GM19324 (cell line): ENCODE data around the gene ZBTB39.

ENCODE experiments used
- ATAC-seq: cut with Tn5 transposase; IDR thresholded peaks from one replicate; pipeline ENCODE4 v1.9.1; 2021; ENCODE audit warnings: mild to moderate bottlenecking, moderate library complexity; ENCODE audit not compliant: unreplicated experiment, low FRiP score

The ZBTB39 gene

GRCh38 chr12:56951582-56952339 lies 54.6 kb downstream of the ZBTB39 start:
- ATAC-seq, result no peak

- no peak for ATAC-seq
Measured at GRCh38 chr12:56948881-56949280, 57.5 kb downstream of the ZBTB39 start.
